Bronchial epithelial cell (primary cell): ENCODE measurements around the gene MAPK6. TPM values are rescaled to one million over a fixed set of nuclear protein-coding genes. Genes with fewer than 3 reads are reported as not detected.

ENCODE experiments used
- DNase-seq: peaks from one replicate; pipeline ENCODE4 v3.0.0-alpha.2; 2010; ENCODE audit warnings: low read depth
- FAIRE-seq: peaks from 2 replicates; lab custom pipeline; 2011; peaks lifted over from hg19 to GRCh38; lab: Jason Lieb, UNC
- H3K27me3 ChIP-seq: 2 replicates; pipeline ENCODE4 v1.5.1; 2011; ENCODE audit warnings: low read length; ENCODE audit not compliant: control insufficient read depth, insufficient read depth
- H3K36me3 ChIP-seq: 2 replicates; pipeline ENCODE4 v1.5.1; 2011; ENCODE audit warnings: low read length; ENCODE audit not compliant: control insufficient read depth, insufficient read depth
- H3K4me3 ChIP-seq: 2 replicates; pipeline ENCODE4 v1.5.1; 2011; ENCODE audit warnings: mild to moderate bottlenecking, low read depth, low read length, control low read depth
- CTCF ChIP-seq: IDR thresholded peaks from 2 replicates; pipeline ENCODE4 v1.5.1; 2011; ENCODE audit warnings: mild to moderate bottlenecking, moderate library complexity, low read length, control low read depth, inconsistent platforms; ENCODE audit not compliant: insufficient read depth, severe bottlenecking
- total RNA-seq: library from RNA; depleted of rRNA; stranded (reverse); fragments of >200 nt; gene quantifications from 2 replicates; pipeline ENCODE4 v1.2.1, GENCODE V29; 2014

MAPK6 gene
- total RNA-seq, 1 donor from 2014 or later: 156 TPM

DNA sequence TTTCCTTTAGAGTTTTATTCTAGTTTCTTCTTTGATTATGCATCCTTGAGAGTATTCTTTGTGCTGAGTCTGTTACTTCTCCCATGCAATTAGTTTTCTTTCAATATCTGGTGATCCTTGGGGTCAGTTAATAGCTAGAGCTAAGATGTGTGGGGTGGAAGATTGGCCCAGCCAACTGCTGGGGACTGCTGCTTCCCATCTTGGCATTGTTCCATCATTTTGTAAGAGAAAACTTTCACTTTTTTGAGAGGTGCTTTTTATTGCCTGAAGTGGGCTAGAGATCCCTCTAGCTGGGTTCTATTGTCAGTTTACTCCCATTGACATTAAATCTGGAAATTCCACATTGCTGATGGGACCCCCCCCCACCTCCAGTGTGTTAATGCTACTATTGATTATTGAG, 78.2 kb downstream of the MAPK6 start:
- Histone ChIP-seq H3K4me3 (no peak overlapping the region), H3K27me3 (no peaks in the 10 kb centered on the region), H3K36me3 (no peaks in the 10 kb centered on the region)
- DNase-seq: no peak
- FAIRE-seq: no peak
- no peak for TF ChIP-seq CTCF

GRCh38 chr15:52098323-52098722, 79.3 kb downstream of the MAPK6 start:
- FAIRE-seq: no peak
- H3K36me3 ChIP-seq: no peaks in the 10 kb centered on the region
- no peak overlapping the region for H3K4me3 ChIP-seq
- H3K27me3 ChIP-seq: no peaks in the 10 kb centered on the region
- no peak for DNase-seq
- TF ChIP-seq CTCF: no peak

- no peak for DNase-seq
Observed at GRCh38 chr15:52099651-52100272, 80.7 kb downstream of the MAPK6 start.

GRCh38 chr15:52100807-52101442, 81.9 kb downstream of the MAPK6 start:
- no peak for TF ChIP-seq CTCF
- no peaks in the 10 kb centered on the region for H3K36me3 ChIP-seq
- peak; percentile 90 for DNase-seq
- H3K4me3 ChIP-seq: no peak overlapping the region
- H3K27me3 ChIP-seq: no peaks in the 10 kb centered on the region
- FAIRE-seq: no peak

More at GRCh38 chr15:52099651-52100272, 80.7 kb downstream of the MAPK6 start:
- Histone ChIP-seq H3K4me3 (no peak overlapping the region), H3K36me3 (no peaks in the 10 kb centered on the region), H3K27me3 (no peaks in the 10 kb centered on the region)
- TF ChIP-seq CTCF: no peak
- FAIRE-seq: no peak

GRCh38 chr15:52101542-52102323, 82.7 kb downstream of the MAPK6 start:
- FAIRE-seq (no peak), DNase-seq (no peak)
- TF ChIP-seq CTCF: no peak
- Histone ChIP-seq H3K4me3 (no peak overlapping the region), H3K36me3 (no peaks in the 10 kb centered on the region), H3K27me3 (no peaks in the 10 kb centered on the region)
